Activated CD4-positive, alpha-beta T cell treated with anti-CD3 and anti-CD28 coated beads for 36 hours (primary cell): Measurements from ENCODE around the gene FANCF. TPM values are rescaled to one million over a fixed set of nuclear protein-coding genes. Genes with fewer than 3 reads are reported as not detected.

Experiments
- ATAC-seq: fragments of 200-7000 bp; cut with Tn5 transposase; one replicate; pipeline ENCODE4 v1.10.0; 2021; ENCODE audit warnings: mild to moderate bottlenecking, moderate library complexity
- CTCF ChIA-PET: fragments of 350-600 bp; sonication (Branson Sonifier 250); formaldehyde crosslinking; loops from one replicate; lab custom pipeline; 2021; ENCODE audit warnings: antibody characterized with exemption; lab: Charles Lee
- POLR2A ChIA-PET: fragments of 350-600 bp; sonication (Branson Sonifier 250); formaldehyde crosslinking; loops from one replicate; lab custom pipeline; 2021; ENCODE audit warnings: antibody characterized with exemption, inconsistent platforms; lab: Charles Lee
- DNase-seq: peaks from one replicate; pipeline ENCODE4 v3.0.0-alpha.2; 2020
- H3K27ac Mint-ChIP-seq: one replicate; pipeline ENCODE4 v1.8.0; 2021; ENCODE audit warnings: mixed read lengths
- H3K27me3 Mint-ChIP-seq: one replicate; pipeline ENCODE4 v1.8.0; 2021; ENCODE audit warnings: mixed read lengths
- H3K36me3 Mint-ChIP-seq: one replicate; pipeline ENCODE4 v1.8.0; 2021; ENCODE audit warnings: low read depth, mixed read lengths
- H3K4me1 Mint-ChIP-seq: one replicate; pipeline ENCODE4 v1.8.0; 2021; ENCODE audit warnings: mixed read lengths
- H3K4me3 Mint-ChIP-seq: one replicate; pipeline ENCODE4 v1.8.0; 2021; ENCODE audit warnings: mild to moderate bottlenecking, moderate library complexity, mixed read lengths
- H3K9me3 Mint-ChIP-seq: one replicate; pipeline ENCODE4 v1.8.0; 2021; ENCODE audit warnings: low read depth, mixed read lengths
- intact Hi-C, 2 experiments: fragments of 100-400 bp; cut with DNase I in 1 of 2; cut with micrococcal nuclease in 1 of 2; formaldehyde crosslinking; loops; one replicate each; pipeline versions ENCODE4 v1.14.2 to v1.15.1; 2022 to 2024; cut with DNase I, micrococcal nuclease
- total RNA-seq, 2 experiments: library from RNA; stranded (reverse); gene quantifications; one replicate each; pipeline ENCODE4 v1.2.3, GENCODE V29; 2021

Gene FANCF
- total RNA-seq, 2 experiments from 2014 or later = 10.3 to 13.7 TPM

DNA sequence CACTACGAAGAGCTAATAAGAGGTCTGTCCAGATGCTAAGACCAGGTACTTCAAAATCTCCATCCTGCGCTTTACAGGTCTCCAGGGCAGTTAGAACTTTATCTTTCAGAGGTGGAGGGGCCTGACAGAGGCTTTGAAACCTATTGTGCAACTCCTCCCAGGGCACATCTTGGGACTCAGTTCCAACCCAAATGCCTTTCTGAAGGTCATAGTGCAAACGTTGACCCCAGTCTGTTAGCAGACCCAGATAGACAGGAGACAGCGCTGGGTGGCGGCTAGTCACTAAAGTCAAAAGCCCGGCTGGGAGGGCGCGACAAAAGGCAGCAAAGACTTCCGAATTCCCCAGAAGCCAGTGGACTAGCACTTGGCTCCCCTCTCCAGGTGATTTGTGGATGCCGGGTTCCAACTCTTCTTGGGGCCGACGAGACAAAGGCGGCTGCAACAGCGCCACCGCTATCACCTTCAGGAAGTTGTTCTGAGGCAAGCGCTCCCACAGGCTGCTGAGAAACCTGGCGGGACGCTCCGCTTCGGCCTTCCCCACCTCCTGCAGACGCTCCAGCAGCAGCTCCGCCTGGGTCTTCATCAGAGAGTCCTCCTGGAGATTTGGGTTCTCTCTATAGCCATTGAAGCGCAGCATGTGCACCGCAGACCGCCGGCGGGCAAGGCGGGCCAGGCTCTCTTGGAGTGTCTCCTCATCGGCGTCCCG is 728 bp downstream of the FANCF start:
- ChIA-PET CTCF (interaction anchor here (0.8 to 1.4 kb wide), 4 partner anchors 32 to 205 kb away, joined by 3 to 6 read pairs (median 4); partner anchors contain the start of gene SVIP), POLR2A (no interaction called here)
- intact Hi-C loops = loop anchor here (1.0 to 2.0 kb wide), 3 partner anchors 78 to 204 kb away; partner anchors contain the start of gene SVIP (in 2 of the 2)
- Mint-ChIP-seq H3K27me3 (no peaks in the 10 kb centered on the region), H3K4me3 (peak overlapping the region; percentile 97), H3K36me3 (peaks cover 31% of the 10 kb centered on the region), H3K4me1 (peaks cover 33% of the 10 kb centered on the region), H3K9me3 (peaks cover under 1% of the 10 kb centered on the region), H3K27ac (peak overlapping the region; percentile 98)
- ATAC-seq = peak; percentile 57
- peak; percentile 79 for DNase-seq

- intact Hi-C loops = no loop called here
- Mint-ChIP-seq H3K36me3 (peaks cover 24% of the 10 kb centered on the region), H3K27me3 (no peaks in the 10 kb centered on the region), H3K9me3 (peaks cover 3% of the 10 kb centered on the region), H3K4me3 (no peak overlapping the region), H3K27ac (no peak overlapping the region), H3K4me1 (peaks cover 11% of the 10 kb centered on the region)
- DNase-seq (no peak), ATAC-seq (no peak)
- CTCF ChIA-PET = interaction anchor here (0.6 kb wide), 1 partner anchor 10 kb away, joined by 3 read pairs; no protein-coding TSS in a partner anchor
- POLR2A ChIA-PET = no interaction called here
Measured at GRCh38 chr11:22617868-22618267, 7.8 kb downstream of the FANCF start.

DNA sequence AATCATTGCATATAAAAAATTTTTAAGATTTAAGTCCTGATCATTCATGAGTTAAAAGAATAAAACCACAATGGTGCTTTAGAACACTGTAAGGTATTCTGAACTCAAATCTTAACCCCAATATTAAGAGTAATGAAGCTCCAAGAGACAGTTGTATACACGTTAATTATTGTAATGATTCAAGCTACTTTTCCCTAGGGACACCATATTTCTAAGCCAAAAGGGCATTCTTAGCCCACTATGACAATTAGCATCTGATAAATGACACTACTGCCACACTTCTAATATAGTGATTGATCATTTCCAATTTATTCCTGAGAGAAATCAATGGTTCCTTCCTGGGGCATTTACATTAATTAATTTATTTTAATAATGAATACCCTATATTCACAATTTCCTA is 21.7 kb downstream of the FANCF start:
- no peaks in the 10 kb centered on the region for H3K9me3 Mint-ChIP-seq
- H3K4me3 Mint-ChIP-seq = no peak overlapping the region
- ChIA-PET CTCF (interaction anchor here (1.0 kb wide), 1 partner anchor 183 kb away, joined by 3 read pairs; no protein-coding TSS in a partner anchor), POLR2A (no interaction called here)
- H3K4me1 Mint-ChIP-seq = no peaks in the 10 kb centered on the region
- H3K27me3 Mint-ChIP-seq = peaks cover 4% of the 10 kb centered on the region
- intact Hi-C loops = no loop called here
- DNase-seq (no peak), ATAC-seq (no peak)
- H3K27ac Mint-ChIP-seq = no peak overlapping the region
- H3K36me3 Mint-ChIP-seq = no peaks in the 10 kb centered on the region

- no peaks in the 10 kb centered on the region for H3K9me3 Mint-ChIP-seq
- DNase-seq = no peak
- H3K27me3 Mint-ChIP-seq = peaks cover 4% of the 10 kb centered on the region
- ChIA-PET CTCF (no interaction called here), POLR2A (no interaction called here)
- H3K4me3 Mint-ChIP-seq = no peak overlapping the region
- intact Hi-C loops = no loop called here
- no peaks in the 10 kb centered on the region for H3K36me3 Mint-ChIP-seq
- no peak overlapping the region for H3K27ac Mint-ChIP-seq
- ATAC-seq = no peak
- H3K4me1 Mint-ChIP-seq = no peaks in the 10 kb centered on the region
Measured at GRCh38 chr11:22602504-22602903, 23.1 kb downstream of the FANCF start.

DNA sequence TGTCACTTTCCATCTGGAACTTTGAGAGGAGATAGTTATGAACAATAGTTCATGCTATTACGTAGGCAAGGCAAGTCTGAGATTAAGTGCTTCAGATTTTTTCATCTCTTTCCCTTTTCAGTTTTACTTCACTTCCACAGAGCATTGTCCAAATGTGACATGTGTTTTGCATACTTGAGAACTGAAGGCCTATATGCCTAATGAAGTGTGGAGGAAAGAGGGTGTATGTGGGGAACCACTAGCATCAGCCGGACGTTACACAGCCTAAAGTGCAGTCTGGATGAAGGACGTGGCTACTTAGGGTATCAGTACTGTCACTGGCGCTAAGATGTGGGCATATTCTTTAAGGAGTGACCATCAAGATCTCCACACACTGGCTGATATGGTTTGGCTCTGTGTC is 26.2 kb downstream of the FANCF start:
- Mint-ChIP-seq H3K4me1 (no peaks in the 10 kb centered on the region), H3K27me3 (peaks cover 4% of the 10 kb centered on the region), H3K36me3 (no peaks in the 10 kb centered on the region), H3K9me3 (no peaks in the 10 kb centered on the region), H3K27ac (no peak overlapping the region), H3K4me3 (no peak overlapping the region)
- DNase-seq (no peak), ATAC-seq (no peak)
- CTCF ChIA-PET = no interaction called here
- intact Hi-C loops = no loop called here
- POLR2A ChIA-PET = no interaction called here

GRCh38 chr11:22597062-22597461 is 28.6 kb downstream of the FANCF start:
- Mint-ChIP-seq H3K9me3 (peaks cover 1% of the 10 kb centered on the region), H3K27ac (no peak overlapping the region), H3K4me3 (no peak overlapping the region), H3K4me1 (no peaks in the 10 kb centered on the region), H3K36me3 (no peaks in the 10 kb centered on the region), H3K27me3 (peaks cover 6% of the 10 kb centered on the region)
- ATAC-seq = no peak
- intact Hi-C loops = no loop called here
- CTCF ChIA-PET = no interaction called here
- POLR2A ChIA-PET = no interaction called here
- DNase-seq = no peak

DNA sequence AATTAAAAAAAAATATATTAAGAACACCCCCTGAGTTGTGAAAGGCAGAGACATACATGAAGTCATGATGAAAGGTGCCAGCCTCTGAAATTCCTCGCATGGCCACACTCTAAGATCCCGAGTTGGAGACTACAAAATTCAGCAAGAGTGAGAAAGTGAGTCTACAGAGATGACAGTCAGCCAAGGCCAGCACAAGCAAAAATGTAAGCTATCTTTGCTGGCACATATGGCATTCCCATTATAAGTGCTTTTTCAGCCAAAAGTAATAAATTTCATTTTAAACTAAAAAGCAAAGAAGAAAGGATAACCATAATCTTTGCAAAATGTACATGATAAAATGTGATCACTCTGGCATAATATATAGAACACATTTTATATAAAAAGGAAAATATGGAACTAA is 40.6 kb downstream of the FANCF start:
- Mint-ChIP-seq H3K4me3 (no peak overlapping the region), H3K4me1 (no peaks in the 10 kb centered on the region), H3K9me3 (no peaks in the 10 kb centered on the region), H3K27ac (no peak overlapping the region), H3K27me3 (peaks cover 2% of the 10 kb centered on the region), H3K36me3 (no peaks in the 10 kb centered on the region)
- intact Hi-C loops = no loop called here
- DNase-seq (no peak), ATAC-seq (no peak)
- CTCF ChIA-PET = no interaction called here
- POLR2A ChIA-PET = no interaction called here

DNA sequence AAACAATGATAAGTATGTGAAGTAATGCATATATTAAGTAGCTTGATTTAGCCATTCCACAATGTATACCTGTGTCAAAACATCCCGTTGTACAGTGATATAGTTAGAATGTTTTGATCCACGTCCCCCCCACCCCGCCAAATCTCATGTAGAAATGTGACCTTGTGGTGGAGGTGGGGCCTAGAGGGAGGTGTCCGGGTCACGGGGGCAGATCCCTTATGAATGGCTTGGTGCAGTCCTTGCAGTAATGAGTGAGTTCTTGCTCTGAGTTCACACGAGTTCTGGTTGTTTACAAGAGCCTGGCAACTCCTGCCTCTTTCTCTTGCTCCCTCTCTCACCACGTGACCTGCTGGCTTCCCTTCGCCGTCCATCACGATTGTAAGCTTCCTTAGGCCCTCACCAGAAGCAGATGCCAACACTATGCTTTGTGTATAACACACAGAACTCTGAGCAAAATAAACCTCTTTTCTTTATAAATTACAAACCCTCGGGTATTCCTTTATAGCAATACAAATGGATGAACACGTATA is 41.6 kb downstream of the FANCF start:
- intact Hi-C loops = no loop called here
- CTCF ChIA-PET = no interaction called here
- H3K27me3 Mint-ChIP-seq = peaks cover 2% of the 10 kb centered on the region

GRCh38 chr11:22582151-22582410 is 43.5 kb downstream of the FANCF start:
- H3K9me3 Mint-ChIP-seq = no peaks in the 10 kb centered on the region
- H3K27ac Mint-ChIP-seq = no peak overlapping the region
- ATAC-seq (no peak), DNase-seq (no peak)
- CTCF ChIA-PET = interaction anchor here (0.6 kb wide), 1 partner anchor 22 kb away, joined by 3 read pairs; no protein-coding TSS in a partner anchor
- H3K4me3 Mint-ChIP-seq = no peak overlapping the region
- POLR2A ChIA-PET = no interaction called here
- H3K27me3 Mint-ChIP-seq = peaks cover 2% of the 10 kb centered on the region
- H3K4me1 Mint-ChIP-seq = no peaks in the 10 kb centered on the region
- no peaks in the 10 kb centered on the region for H3K36me3 Mint-ChIP-seq
- intact Hi-C loops = no loop called here

More for the DNA sequence above, 41.6 kb downstream of the FANCF start:
- H3K4me3 Mint-ChIP-seq = no peak overlapping the region
- no peaks in the 10 kb centered on the region for H3K9me3 Mint-ChIP-seq
- no peaks in the 10 kb centered on the region for H3K36me3 Mint-ChIP-seq
- H3K4me1 Mint-ChIP-seq = no peaks in the 10 kb centered on the region
- POLR2A ChIA-PET = no interaction called here
- DNase-seq (no peak), ATAC-seq (no peak)
- H3K27ac Mint-ChIP-seq = no peak overlapping the region

DNA sequence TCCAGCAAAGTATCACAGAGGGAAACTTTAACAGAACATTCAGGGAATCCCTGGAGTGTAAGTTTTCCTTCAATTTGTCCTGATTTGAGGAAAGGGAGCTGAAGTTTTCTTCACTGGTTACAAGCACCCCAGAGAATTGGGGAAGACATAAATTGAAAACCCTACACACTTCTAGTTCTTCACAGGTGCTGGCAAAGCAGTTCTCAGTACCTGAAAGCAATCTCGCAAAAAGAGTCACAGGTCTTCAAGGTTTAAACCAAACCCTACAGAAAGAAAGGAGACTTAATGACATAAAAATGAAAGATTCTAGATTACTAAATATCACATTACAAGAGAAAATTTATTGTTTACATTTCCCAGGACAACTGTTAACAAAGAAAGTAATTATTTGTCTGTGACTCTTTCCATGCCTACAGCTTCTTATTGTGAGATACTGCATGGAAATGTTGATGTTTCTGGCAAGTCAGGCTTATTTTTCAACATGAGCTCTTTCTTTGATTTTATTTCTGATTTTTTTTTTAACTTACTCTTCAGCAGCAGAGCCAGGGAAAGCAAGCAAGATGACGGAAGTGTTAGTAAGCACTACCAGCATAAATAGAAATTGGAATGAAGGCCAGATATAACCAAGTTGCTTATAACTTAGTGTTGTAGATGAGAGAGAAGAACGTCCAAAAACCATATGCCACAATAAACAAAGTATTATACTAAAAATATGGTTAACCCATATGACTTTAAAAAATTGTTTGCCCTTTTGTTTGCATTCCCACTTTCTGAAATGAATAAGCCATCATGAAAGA is 44.1 kb downstream of the FANCF start:
- H3K27me3 Mint-ChIP-seq = peaks cover 2% of the 10 kb centered on the region
- CTCF ChIA-PET = no interaction called here
- no peaks in the 10 kb centered on the region for H3K4me1 Mint-ChIP-seq
- DNase-seq = no peak
- ATAC-seq = no peak
- no peaks in the 10 kb centered on the region for H3K36me3 Mint-ChIP-seq
- no peak overlapping the region for H3K4me3 Mint-ChIP-seq
- no peaks in the 10 kb centered on the region for H3K9me3 Mint-ChIP-seq
- POLR2A ChIA-PET = interaction anchor here (0.7 kb wide), 1 partner anchor 1299 kb away, joined by 3 read pairs; no protein-coding TSS in a partner anchor
- intact Hi-C loops = no loop called here
- no peak overlapping the region for H3K27ac Mint-ChIP-seq

DNA sequence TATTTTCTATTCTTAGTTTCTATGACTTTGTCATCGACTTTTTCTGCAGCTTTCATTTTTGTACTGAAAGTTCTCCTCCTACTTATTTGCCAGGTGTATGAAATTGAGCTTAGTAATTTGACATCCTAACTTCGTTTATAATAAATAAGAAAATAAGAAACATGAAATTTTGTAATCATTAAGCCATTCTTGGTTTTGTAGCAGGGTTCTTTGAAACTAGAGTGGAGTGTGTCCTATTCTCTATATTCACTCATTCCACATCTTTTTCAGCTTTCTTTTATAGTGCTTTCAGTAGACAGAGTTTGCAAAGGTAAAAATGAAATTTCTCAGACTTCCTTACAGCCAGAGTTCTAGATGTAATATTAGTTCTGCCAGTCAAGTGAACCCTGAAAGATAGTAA is 47.8 kb downstream of the FANCF start:
- POLR2A ChIA-PET = no interaction called here

More for the DNA sequence above, 47.8 kb downstream of the FANCF start:
- H3K4me1 Mint-ChIP-seq = no peaks in the 10 kb centered on the region
- ATAC-seq (peak; percentile 9), DNase-seq (no peak)
- H3K4me3 Mint-ChIP-seq = no peak overlapping the region
- CTCF ChIA-PET = no interaction called here
- H3K9me3 Mint-ChIP-seq = no peaks in the 10 kb centered on the region
- intact Hi-C loops = no loop called here
- peaks cover 2% of the 10 kb centered on the region for H3K27me3 Mint-ChIP-seq
- H3K27ac Mint-ChIP-seq = no peak overlapping the region
- no peaks in the 10 kb centered on the region for H3K36me3 Mint-ChIP-seq
